Inferior parietal cortex (tissue), 1 donor: ENCODE results near the gene BEND7.
A peak's percentile ranks its signal among the peaks of the same experiment; 100 is the strongest.
"Not testable (repeated sequence)": the region's sequence is repeated elsewhere in the genome, so short reads cannot be mapped to it uniquely, and the experiment has no call there.

ENCODE experiments used
- DNase-seq: peaks from one replicate; pipeline ENCODE4 v3.0.0-alpha.2; 2016; ENCODE audit errors: extremely low spot score

BEND7 gene

DNA sequence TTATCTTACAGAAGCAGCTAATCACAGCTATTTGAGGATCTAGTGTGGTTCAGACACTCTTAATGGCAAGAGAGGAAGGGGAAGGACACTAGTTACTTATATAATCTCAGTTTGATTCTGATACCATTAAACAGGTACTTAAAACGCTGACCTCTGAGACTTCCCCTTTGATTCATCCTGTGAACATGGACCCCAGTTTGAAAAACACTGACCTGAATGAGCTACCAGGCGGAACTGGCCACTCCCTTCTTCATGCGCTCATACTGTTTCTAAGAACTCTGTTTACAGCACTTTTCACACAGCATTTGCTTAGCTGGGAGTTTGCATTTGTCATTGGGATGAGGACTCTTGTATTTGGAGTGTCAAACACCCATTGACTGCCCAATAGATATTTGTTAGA, 45.7 kb downstream of the BEND7 start:
- no peak for DNase-seq

DNA sequence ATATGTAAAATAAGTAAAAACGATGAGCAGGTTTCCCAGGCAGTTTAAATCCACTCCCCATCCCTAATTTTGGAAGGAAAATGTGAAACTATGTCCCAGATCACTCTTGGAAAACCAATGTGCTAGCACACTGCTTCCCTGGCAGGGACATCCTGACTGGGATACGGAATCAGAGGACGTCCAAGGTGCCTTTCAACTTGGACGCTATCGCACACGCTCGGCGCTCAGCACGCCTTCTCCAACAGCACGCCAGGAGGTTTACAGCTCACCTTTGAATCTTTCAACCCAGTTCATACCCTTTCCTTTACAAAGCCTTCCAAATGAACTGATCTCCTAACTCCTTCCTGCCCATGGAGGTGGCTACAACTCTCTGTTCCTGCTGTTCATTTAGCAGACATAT, 47.1 kb downstream of the BEND7 start:
- no peak for DNase-seq

DNA sequence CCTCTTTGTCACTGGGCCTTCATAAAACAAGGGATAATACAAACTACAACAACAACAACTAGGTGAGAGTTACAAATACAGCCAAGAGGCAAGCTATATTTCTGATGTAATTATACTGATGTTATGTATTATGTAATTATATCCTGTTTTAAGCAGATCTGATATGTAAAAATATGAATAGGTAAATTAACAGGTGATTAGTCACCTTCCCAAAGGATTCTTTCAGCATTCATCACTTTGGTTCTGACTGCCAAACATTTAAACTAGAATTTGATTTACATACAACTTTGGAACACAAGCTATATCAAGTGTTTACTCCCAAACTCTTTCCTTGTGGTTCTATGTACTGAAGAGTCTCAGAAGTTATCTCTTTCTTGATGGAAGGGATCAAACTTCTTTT, 53.7 kb downstream of the BEND7 start:
- no peak for DNase-seq

DNA sequence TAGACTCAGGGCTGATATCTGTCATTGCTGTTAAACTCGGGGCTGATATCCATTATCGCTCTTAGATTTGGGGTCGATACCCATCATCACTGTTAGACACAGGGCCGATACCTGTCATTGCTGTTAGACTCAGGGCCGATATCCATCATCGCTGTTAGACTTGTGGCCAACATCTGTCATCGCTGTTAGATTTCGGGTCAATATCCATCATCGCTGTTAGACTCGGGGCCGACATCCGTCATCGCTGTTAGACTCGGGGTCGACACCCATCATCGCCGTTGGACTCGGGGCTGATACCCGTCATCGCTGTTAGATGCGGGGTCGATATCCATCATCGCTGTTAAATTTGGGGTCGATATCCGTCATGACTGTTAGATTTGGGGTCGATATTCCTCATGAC, 54.8 kb downstream of the BEND7 start:
- DNase-seq: no peak

DNA sequence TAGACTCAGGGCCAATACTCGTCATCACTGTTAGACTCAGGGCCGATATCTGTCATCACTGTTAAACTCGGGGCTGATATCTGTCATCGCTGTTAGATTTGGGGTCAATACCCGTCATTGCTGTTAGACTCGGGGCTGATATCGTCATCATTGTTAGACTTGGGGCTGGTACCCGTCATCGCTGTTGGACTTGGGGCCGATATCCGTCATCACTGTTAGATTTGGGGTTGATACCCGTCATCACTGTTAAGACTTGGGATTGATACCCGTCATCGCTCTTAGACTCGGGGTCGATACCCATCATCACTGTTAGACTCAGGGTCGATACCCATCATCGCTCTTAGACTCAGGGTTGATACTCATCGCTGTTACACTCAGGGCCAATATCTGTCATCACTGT, 56.5 kb downstream of the BEND7 start:
- no peak for DNase-seq

DNA sequence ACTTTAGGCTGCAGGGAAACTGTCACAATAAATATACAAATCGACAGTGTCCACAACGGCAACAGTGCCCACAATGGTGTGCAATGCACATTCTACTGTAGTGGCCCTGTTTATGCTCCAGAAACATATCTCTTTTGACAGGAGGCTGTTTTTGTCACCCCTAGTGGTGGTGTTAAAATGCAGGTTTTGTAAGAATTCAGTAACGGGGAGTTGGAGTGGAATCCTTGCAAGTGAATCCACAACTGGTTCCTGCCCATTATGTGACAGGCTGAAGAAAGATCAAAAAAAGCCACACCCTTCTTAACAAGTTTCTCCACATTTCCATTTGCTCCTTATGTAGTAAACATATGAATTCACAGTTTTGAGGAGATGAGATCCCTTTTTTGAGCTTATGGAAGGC, 58.5 kb downstream of the BEND7 start:
- DNase-seq: no peak

DNA sequence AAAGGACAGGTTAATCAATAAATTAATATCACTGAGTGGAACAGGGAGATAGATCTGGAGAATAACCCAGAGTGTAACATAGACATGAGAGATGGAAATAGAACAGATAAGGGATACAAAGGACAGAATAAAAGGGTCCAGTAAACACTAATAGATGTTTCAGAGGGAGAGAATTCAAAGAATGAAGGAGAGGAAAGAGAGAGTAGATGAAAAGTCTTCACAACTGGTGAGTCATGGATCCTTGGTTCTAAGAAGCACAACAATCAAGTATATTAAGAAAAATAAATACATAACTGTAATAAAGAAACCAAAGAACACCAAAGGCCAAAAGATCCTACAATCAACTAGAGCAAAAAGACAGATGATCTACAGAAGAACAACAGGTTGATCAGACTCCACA, 66.3 kb downstream of the BEND7 start:
- DNase-seq: no peak

DNA sequence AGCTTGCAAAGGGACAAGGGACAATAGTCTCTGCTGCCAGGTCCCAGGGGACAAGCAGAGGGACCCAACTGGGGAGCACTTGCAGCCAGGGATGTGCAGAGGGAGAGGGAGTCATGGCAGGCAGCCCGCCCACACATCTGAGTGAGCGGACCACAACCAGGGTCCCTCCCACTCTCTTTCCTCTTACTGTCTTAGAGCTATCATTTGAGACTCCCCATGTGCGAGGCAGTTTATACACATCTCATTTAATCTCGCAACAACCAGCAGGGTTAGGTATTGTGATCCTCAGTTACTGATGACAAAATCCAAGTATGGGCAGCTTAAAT, 70.2 kb downstream of the BEND7 start:
- no peak for DNase-seq

DNA sequence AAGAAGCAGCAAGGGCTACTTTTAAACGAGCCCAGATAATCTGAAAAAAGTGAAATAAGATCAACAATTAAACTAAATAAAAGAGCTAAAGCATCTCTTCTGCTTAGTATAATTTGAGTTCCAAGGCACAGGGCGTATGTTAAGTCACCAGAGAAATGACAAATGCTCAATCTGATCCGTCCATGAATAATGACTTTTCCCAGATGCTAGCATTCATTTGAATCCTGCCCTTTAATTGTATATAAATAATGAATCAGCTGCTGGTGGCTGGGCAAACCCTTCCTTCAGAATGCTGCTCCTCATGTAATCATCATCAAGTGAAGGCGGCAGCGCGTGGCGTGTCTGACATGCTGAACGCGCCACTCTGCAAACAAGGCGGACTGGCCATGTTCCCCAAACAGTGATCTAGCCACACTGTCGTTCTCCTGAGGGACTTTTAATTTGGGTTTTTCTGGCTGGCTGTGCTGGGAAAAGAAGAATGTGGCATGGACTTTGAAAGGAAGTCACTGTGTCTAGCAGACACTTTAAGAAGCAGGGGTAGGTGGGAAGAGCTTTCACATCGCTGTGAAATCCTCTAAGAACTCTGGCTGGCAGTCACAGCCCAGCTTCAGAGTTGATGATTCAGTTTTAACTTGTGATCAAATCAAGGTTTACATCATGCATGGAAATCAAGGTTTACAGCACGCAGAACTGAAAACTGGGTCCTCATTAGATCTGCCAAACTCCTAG, 70.7 kb downstream of the BEND7 start:
- DNase-seq: peak; percentile 11

DNA sequence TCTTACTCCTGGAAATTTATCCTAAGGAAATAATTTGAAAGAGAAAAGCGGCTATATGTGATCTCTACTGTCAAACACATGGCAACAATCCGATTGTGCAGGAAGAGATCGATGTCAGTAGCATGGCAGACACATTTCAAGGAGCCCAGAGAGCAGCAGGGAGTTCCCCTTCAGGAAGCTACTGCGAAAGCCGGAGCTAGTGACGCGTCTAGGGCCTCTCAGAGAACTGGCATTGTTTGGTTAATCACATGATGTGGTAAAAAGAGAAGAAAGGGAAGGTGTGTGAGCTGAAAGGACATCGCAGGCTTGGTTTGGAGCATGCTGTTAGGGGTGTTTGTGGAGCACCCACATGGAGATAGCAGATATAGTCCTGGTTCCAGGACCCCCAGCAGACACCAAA, 74.9 kb downstream of the BEND7 start:
- DNase-seq: no peak

DNA sequence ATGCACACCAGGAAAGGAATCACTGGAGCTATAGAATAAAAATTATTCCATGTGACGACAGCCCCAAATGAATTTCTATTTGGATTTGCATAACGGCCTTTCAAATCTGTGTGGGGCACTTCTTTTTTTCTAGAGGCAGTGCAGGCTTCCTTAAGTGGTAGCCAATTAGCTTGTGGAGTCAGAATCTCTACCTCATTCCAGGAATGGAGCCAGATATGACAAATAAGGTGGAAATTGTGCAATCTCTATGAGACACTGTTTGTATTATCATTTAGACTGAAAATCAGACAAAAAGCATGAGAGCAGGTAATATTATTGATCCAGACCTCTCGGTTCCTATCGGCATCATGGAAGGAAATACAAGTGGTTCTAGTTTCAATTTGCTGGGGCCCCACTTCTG, 78.7 kb downstream of the BEND7 start:
- no peak for DNase-seq

DNA sequence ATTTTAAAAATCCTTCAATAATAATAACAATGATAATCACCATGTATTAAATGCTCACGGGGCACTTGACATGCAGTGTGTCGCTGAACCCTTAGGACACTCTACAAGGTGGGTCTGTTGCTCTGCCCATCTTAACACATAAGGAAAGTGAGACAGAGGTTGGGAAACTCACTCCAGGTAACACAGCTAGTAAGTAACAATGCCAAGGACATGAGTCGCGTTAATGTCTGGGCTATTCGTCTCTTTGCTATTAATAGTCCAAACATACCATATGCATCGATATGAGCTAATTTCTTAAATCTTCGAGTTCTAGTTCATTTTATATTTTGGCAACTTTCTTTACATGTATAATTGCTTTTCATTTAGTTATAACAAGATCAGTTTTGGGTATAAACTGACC, 79.5 kb downstream of the BEND7 start:
- DNase-seq: no peak

DNA sequence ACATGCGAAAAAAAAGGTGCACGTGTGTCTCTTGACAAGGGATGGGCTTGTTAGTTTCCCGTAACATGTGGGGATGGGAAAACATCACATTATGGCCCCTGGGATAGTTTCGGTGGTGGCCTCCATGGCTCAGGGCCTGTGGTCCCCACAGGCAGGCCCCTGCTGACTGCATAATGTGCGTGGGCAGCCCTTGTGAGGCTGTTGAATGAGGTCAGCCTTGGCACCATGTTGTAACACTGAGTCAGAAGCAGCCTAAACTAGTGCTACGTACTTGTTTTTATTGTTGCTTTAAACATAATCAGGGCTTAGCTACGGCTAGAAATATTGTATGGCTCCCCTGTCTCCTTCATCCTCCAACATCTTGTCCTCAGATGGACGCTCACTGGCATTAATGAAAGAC, 80.6 kb downstream of the BEND7 start:
- DNase-seq: no peak

DNA sequence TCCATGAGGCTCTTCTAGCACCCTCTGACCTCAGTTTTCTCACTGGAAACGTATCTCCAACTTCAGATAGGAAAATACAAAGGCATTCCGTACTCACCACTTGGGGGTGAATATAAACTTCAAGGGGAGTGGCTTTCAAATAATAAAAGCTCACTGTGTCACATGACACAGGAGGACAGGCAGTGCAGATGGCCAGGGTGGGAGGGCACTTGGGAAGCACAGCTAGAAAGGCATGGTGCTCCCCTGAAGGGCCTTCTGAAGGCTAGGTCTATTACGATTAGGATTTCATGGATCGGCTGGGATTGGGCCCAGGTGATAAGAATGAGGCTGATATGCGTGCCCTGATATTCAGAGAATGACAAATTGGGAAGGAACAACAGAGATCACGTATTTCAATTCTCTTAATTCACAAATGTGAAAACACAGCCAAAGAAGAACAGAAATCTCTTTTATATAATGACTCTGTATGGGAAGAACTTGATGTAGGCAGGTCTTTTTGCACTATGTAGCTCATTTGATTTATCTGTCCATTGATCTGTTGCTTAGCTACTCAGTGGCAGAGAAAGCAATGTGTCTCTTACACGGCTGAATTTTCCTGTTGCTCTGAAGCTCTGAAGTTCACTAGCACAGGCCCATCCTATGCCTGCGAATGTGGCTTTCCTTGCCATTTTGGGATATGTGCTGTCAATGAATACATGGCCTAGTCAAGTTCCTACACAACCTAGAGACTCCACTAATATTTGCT, 83.0 kb downstream of the BEND7 start:
- no peak for DNase-seq

DNA sequence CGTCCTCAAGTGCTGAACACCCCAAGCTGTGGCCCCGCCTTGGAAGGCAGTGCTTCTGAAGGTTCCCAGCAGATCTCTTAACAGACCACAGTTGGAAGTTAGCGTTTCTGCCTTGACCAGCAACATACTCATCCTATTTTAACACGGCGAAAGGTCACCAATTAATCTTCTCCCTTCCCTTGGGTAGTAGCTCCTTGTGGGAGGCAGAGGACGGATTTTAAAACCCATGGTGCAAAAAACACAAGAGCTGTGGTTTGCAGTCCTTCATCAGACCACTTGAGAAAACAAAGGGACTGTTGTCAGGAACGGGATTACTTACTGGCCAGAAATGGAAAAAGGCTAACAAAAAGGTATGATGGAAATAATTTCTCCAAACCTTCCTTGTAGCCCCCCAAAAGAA, 87.3 kb downstream of the BEND7 start:
- no peak for DNase-seq

DNA sequence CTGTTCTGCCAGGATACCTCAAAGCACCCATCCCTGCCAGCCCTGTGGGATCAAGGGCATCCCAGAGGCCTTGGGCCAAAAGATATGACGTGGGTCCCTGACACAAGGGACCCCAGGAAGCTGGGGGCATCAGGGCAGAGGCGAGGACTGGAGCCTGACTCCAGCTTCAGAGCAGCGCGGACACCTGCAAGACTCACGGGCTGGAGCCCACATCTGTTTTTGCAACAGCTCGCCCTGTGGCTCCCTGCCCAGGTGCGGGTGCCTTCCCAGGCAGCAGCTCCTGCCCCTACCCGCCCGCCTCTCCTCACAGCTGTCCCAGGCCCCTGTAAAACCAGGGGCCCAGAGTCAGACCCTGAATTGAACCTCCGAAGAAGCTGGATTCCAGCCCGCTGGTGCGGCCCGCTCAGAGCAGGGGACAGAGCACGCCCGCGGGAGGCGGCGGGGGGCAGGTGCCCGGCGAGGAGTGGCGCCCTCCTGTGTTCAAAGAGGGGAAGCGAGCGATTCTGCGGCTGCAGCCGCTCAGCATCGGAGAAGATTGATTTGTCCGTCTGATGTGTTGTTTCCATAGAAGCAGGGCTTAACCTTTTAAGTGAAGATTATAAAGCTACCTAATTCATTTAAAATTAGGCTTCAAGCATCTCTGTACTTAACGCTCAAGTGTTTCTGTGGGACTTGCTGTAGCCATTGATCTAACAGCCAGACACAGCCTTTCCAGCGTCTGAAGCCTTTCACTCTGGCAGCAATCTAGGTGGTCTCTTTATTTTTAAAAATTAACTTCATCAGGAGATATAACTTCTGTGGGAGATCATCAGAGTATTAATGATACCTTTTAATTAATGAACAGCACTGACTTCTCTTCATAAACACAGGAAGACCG, 88.4 kb downstream of the BEND7 start:
- peak; percentile 49 for DNase-seq

DNA sequence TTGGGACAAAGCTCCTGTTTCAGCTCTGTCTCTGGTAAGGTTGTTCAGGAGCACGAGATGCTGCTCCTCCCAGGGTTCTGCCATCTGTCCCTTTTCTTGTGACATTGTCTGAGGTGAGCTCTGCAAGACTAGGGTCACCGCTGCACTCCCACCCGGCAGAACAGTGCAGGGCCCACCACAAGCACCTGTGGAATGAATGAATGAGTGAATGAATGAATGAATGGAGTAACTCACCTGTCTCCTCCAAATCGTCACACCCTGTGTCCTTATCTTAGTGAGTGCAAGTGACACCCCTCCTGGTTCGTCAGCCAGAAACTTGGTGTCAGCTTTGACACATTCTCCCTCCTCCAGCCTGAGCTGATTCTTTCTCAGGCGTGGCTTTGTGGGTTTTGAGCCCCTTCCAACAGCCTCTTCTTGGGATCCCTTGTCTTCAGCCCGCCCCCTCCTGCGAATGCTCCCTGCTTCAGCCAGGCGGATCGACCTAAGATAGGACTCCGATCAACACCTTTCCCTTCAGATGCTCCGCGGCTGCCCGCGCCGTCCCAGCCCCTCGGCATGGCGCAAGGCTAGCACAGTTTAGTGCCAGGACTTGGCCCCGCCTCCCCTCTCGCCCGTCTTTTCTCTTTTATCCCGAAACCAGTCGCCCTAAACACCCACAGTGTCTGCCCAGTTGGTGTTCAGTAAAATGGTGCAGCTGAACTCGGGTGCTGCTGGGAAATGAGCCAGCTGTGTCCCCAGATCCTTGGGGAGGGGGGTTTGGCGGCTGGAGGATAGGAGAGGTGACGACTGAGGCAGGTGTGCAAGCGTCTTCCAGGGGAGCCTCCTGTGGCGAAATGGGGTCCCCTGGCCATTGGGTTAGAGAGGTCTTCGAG, 89.3 kb downstream of the BEND7 start:
- DNase-seq: no peak

DNA sequence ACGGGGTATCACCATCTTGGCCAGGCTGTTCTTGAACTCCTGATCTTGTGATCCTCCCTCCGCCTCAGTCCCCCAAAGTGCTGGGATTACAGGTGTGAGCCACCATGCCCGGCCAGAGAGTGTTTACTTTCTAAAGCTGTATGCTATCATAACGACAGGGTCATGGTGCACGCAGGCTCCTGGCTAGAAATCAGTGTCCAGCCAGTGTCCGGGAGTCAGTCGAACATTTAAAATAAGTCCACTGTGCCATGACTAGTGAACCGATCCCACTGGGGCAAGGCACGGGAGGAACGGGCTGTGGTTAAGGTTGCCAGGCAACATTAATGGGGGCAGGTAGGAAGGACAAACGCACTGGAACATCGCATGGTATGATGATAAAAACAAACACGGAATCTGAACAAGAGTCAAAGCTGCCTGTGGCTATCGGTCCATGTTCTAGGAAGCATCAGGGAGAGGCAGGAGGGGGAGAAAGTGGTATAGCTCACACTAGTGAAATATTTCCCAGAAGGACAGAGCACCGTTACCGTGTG, 91.7 kb downstream of the BEND7 start:
- DNase-seq: no peak

DNA sequence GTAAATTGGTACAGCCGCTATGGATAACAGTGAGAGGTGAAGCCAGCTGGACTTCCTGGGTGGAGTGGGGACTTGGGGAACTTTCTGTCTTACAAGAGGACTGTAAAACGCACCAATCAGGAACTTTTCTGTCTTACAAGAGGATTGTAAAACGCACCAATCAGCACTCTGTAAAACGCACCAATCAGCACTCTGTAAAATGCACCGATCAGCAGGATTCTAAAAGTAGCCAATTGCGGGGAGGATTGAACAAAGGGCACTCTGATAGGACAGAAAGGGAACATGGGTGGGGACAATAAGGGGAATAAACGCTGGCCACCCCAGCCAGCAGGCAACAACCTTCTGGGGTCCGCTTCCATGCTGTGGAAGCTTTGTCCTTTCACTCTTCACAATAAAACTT, 100.9 kb downstream of the BEND7 start:
- not testable (repeated sequence) for DNase-seq

DNA sequence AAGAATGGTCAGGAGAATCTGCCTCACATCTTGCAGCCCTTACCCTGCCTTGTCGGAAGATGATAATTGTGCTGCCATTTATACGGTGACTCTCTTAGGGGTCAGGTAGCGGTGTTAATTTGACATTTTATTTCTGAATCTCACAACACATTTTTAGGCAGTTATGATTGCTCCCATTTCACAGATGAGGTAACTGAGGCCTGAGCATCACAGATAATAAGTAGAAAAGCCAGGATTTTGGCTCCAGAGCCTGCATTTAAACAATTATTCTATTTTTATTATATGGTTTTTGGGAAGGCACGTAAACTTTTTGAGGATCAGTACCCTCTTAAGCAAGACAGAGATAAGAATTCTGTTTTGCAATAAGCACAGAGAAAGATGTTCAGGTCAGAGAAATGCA, 103.4 kb downstream of the BEND7 start:
- DNase-seq: no peak

DNA sequence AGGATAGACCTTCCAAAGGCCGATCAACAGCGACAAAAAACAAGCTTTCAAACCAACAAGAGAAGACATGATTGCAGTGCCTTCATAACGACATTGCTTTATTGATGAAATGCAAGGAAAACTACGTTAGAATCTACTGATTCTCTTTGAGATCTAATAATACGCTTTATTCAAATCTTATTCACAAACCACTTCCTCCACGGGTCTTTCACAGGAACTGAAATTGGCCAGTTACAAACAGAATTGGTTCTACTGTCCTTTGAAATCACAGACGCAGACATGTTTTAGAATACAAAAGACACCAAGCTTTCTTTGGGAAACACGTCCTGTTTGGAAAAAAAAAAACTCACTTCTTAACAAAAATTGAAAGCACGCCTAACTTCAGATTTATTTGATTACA, 106.0 kb downstream of the BEND7 start:
- no peak for DNase-seq
